Mesendoderm (in vitro differentiated cells): Measurements from ENCODE around the gene DYSF.

Experiments
- DNase-seq: peaks from one replicate; pipeline ENCODE4 v3.0.0; 2013
- H2AK5ac ChIP-seq: 2 replicates; pipeline ENCODE4 v1.6.1; 2013; ENCODE audit warnings: low read length, inconsistent platforms
- H2BK120ac ChIP-seq: 2 replicates; pipeline ENCODE4 v1.6.1; 2013; ENCODE audit warnings: low read depth, mild to moderate bottlenecking, low read length, moderate library complexity, mixed read lengths
- H2BK15ac ChIP-seq: replicated peaks from 2 replicates; pipeline ENCODE4 v1.6.1; 2013; ENCODE audit warnings: low read depth, mild to moderate bottlenecking, moderate library complexity
- H2BK5ac ChIP-seq: 2 replicates; pipeline ENCODE4 v1.6.1; 2013; ENCODE audit warnings: low read length, inconsistent platforms
- H3K18ac ChIP-seq: 2 replicates; pipeline ENCODE4 v1.6.1; 2013; ENCODE audit warnings: mild to moderate bottlenecking, low read length, mixed read lengths
- H3K23ac ChIP-seq: one replicate; pipeline ENCODE4 v1.6.1; 2013; ENCODE audit warnings: low read length
- H3K27ac ChIP-seq: 2 replicates; pipeline ENCODE4 v1.5.1; 2013; ENCODE audit warnings: low read depth, mild to moderate bottlenecking, inconsistent platforms, low read length, moderate library complexity
- H3K27me3 ChIP-seq: 2 replicates; pipeline ENCODE4 v1.6.1; 2013; ENCODE audit warnings: low read length, control low read depth, mild to moderate bottlenecking, inconsistent platforms; ENCODE audit not compliant: insufficient read depth, poor library complexity
- H3K36me3 ChIP-seq: 2 replicates; pipeline ENCODE4 v1.6.1; 2013; ENCODE audit warnings: low read length, inconsistent platforms; ENCODE audit not compliant: control insufficient read depth, insufficient read depth
- H3K4ac ChIP-seq: one replicate; pipeline ENCODE4 v1.6.1; 2013; ENCODE audit warnings: low read depth, mild to moderate bottlenecking, low read length, moderate library complexity
- H3K4me1 ChIP-seq: 2 replicates; pipeline ENCODE4 v1.6.1; 2013; ENCODE audit warnings: low read depth, low read length, inconsistent platforms; ENCODE audit not compliant: control insufficient read depth
- H3K4me2 ChIP-seq: 2 replicates; pipeline ENCODE4 v1.6.1; 2013; ENCODE audit warnings: low read length
- H3K4me3 ChIP-seq: 2 replicates; pipeline ENCODE4 v1.5.1; 2013; ENCODE audit warnings: mild to moderate bottlenecking, low read length
- H3K56ac ChIP-seq: one replicate; pipeline ENCODE4 v1.6.1; 2013; ENCODE audit warnings: low read length
- H3K79me1 ChIP-seq: 2 replicates; pipeline ENCODE4 v1.6.1; 2013; ENCODE audit warnings: low read length, inconsistent platforms
- H3K79me2 ChIP-seq: 2 replicates; pipeline ENCODE4 v1.6.1; 2013; ENCODE audit warnings: mild to moderate bottlenecking, low read length; ENCODE audit not compliant: control insufficient read depth, insufficient read depth
- H3K9ac ChIP-seq: 2 replicates; pipeline ENCODE4 v1.6.1; 2013; ENCODE audit warnings: low read length, inconsistent platforms
- H4K5ac ChIP-seq: one replicate; pipeline ENCODE4 v1.6.1; 2013; ENCODE audit warnings: low read length
- H4K8ac ChIP-seq: one replicate; pipeline ENCODE4 v1.6.1; 2013; ENCODE audit warnings: low read depth, mild to moderate bottlenecking, control low read depth, low read length, moderate library complexity
- WGBS: extraction: QIAGEN DNeasy Blood & Tissue Kit; methylation state at CpG from one replicate; pipeline ENCODE4 v1.1.7; 2013; ENCODE audit warnings: low lambda C conversion rate, missing lambda C conversion rate; ENCODE audit not compliant: insufficient coverage; ENCODE audit errors: extremely low coverage; 5-methylcytosine and 5-hydroxymethylcytosine counted together

DYSF gene

GRCh38 chr2:71682341-71682740 lies 229.0 kb downstream of the DYSF start:
- Histone ChIP-seq H3K36me3 (no peaks in the 10 kb centered on the region), H3K27me3 (no peaks in the 10 kb centered on the region), H3K79me1 (no peaks in the 10 kb centered on the region), H3K56ac (no peak overlapping the region), H3K4me3 (no peak overlapping the region), H3K9ac (no peak overlapping the region), H3K79me2 (no peaks in the 10 kb centered on the region), H2BK15ac (no peak overlapping the region), H3K4me1 (no peaks in the 10 kb centered on the region), H3K23ac (no peak overlapping the region), H3K4me2 (no peak overlapping the region), H3K4ac (no peak overlapping the region), H3K27ac (no peak overlapping the region), H4K8ac (no peak overlapping the region), H2BK120ac (no peak overlapping the region), H4K5ac (no peak overlapping the region), H2BK5ac (no peak overlapping the region), H2AK5ac (no peak overlapping the region), H3K18ac (no peak overlapping the region)
- no peak for DNase-seq
- no CpG with 5 or more reads among the region's 11 CpGs for WGBS

GRCh38 chr2:71683070-71683469 lies 229.7 kb downstream of the DYSF start:
- Histone ChIP-seq H2BK120ac (no peak overlapping the region), H3K9ac (no peak overlapping the region), H3K27me3 (no peaks in the 10 kb centered on the region), H2BK5ac (no peak overlapping the region), H3K27ac (no peak overlapping the region), H3K79me2 (no peaks in the 10 kb centered on the region), H4K5ac (no peak overlapping the region), H3K4me3 (no peak overlapping the region), H4K8ac (no peak overlapping the region), H3K4ac (no peak overlapping the region), H3K18ac (no peak overlapping the region), H3K4me1 (no peaks in the 10 kb centered on the region), H3K56ac (no peak overlapping the region), H3K79me1 (no peaks in the 10 kb centered on the region), H3K23ac (no peak overlapping the region), H3K36me3 (no peaks in the 10 kb centered on the region), H2AK5ac (no peak overlapping the region), H2BK15ac (no peak overlapping the region), H3K4me2 (no peak overlapping the region)
- DNase-seq = no peak
- no CpG with 5 or more reads among the region's 6 CpGs for WGBS

GRCh38 chr2:71683666-71684065 lies 230.3 kb downstream of the DYSF start:
- no peaks in the 10 kb centered on the region for H3K27me3 ChIP-seq
- no peak overlapping the region for H4K8ac ChIP-seq
- no peaks in the 10 kb centered on the region for H3K79me1 ChIP-seq
- H3K9ac ChIP-seq = no peak overlapping the region
- H2BK5ac ChIP-seq = no peak overlapping the region
- H4K5ac ChIP-seq = no peak overlapping the region
- no peak overlapping the region for H2BK15ac ChIP-seq
- WGBS = no CpG with 5 or more reads among the region's 1 CpG
- H3K36me3 ChIP-seq = no peaks in the 10 kb centered on the region
- no peak overlapping the region for H3K23ac ChIP-seq
- H2BK120ac ChIP-seq = no peak overlapping the region
- H2AK5ac ChIP-seq = no peak overlapping the region
- no peak overlapping the region for H3K27ac ChIP-seq
- no peak overlapping the region for H3K56ac ChIP-seq
- H3K4ac ChIP-seq = no peak overlapping the region
- no peak overlapping the region for H3K4me3 ChIP-seq
- no peak overlapping the region for H3K4me2 ChIP-seq
- H3K4me1 ChIP-seq = no peaks in the 10 kb centered on the region
- H3K18ac ChIP-seq = no peak overlapping the region
- no peaks in the 10 kb centered on the region for H3K79me2 ChIP-seq
- no peak for DNase-seq

- H3K4me2 ChIP-seq = no peak overlapping the region
- H3K4ac ChIP-seq = no peak overlapping the region
- H3K23ac ChIP-seq = no peak overlapping the region
- no peak overlapping the region for H2BK15ac ChIP-seq
- no peak for DNase-seq
- WGBS = no CpG with 5 or more reads among the region's 13 CpGs
- H2AK5ac ChIP-seq = no peak overlapping the region
- H3K27ac ChIP-seq = no peak overlapping the region
- H4K5ac ChIP-seq = no peak overlapping the region
- no peak overlapping the region for H4K8ac ChIP-seq
- no peak overlapping the region for H3K9ac ChIP-seq
- H3K4me3 ChIP-seq = no peak overlapping the region
- no peak overlapping the region for H2BK120ac ChIP-seq
- no peaks in the 10 kb centered on the region for H3K36me3 ChIP-seq
- no peak overlapping the region for H2BK5ac ChIP-seq
- H3K79me1 ChIP-seq = no peaks in the 10 kb centered on the region
- H3K79me2 ChIP-seq = no peaks in the 10 kb centered on the region
- no peaks in the 10 kb centered on the region for H3K27me3 ChIP-seq
- H3K4me1 ChIP-seq = no peaks in the 10 kb centered on the region
- no peak overlapping the region for H3K18ac ChIP-seq
- H3K56ac ChIP-seq = no peak overlapping the region
Observed at GRCh38 chr2:71684226-71685072, 231.1 kb downstream of the DYSF start.

GRCh38 chr2:71685073-71685848 lies 231.9 kb downstream of the DYSF start:
- H3K9ac ChIP-seq = no peak overlapping the region
- no peaks in the 10 kb centered on the region for H3K36me3 ChIP-seq
- no CpG with 5 or more reads among the region's 10 CpGs for WGBS

More at GRCh38 chr2:71685073-71685848, 231.9 kb downstream of the DYSF start:
- H3K27ac ChIP-seq = no peak overlapping the region
- H3K18ac ChIP-seq = no peak overlapping the region
- no peaks in the 10 kb centered on the region for H3K79me2 ChIP-seq
- no peaks in the 10 kb centered on the region for H3K79me1 ChIP-seq
- H3K4ac ChIP-seq = no peak overlapping the region
- DNase-seq = no peak
- no peaks in the 10 kb centered on the region for H3K27me3 ChIP-seq
- H4K5ac ChIP-seq = no peak overlapping the region
- no peaks in the 10 kb centered on the region for H3K4me1 ChIP-seq
- H3K56ac ChIP-seq = no peak overlapping the region
- H2BK120ac ChIP-seq = no peak overlapping the region
- H3K4me2 ChIP-seq = no peak overlapping the region
- no peak overlapping the region for H2AK5ac ChIP-seq
- H2BK5ac ChIP-seq = no peak overlapping the region
- H4K8ac ChIP-seq = no peak overlapping the region
- no peak overlapping the region for H3K23ac ChIP-seq
- H2BK15ac ChIP-seq = no peak overlapping the region
- no peak overlapping the region for H3K4me3 ChIP-seq
